K562 treated with DMSO at 1 percent for 4 hours (cell line): ENCODE data around the gene DEFB116. TPM values are rescaled to one million over a fixed set of nuclear protein-coding genes. Genes with fewer than 3 reads are reported as not detected.

Experiments used
- total RNA-seq: library from RNA; unstranded; fragments of 300-600 nt; gene quantifications from 2 replicates; pipeline ENCODE4 v1.2.3, GENCODE V29; 2022; ENCODE audit not compliant: insufficient read depth

Gene DEFB116
- total RNA-seq, result not detected in 2 replicates

GRCh38 chr20:31308535-31309162, at the start of gene DEFB116:
DEFB116 (minus strand) TSS chr20:31308585; CDS start chr20:31308585, 0 bp downstream.

GRCh38 chr20:31257364-31257763, 51.0 kb downstream of the DEFB116 start, which contains the start of gene DEFB115:
DEFB115 (plus strand) TSS chr20:31257664; CDS start chr20:31257664, 0 bp downstream.

Other genes with a start within 250 kb of the DEFB116 start
- not detected in 2 replicates for gene DEFB115, start 50.9 kb downstream of the DEFB116 start, total RNA-seq
- gene DEFB118, start 60.0 kb upstream of the DEFB116 start, total RNA-seq, result not detected in 2 replicates
- not detected in 2 replicates for gene DEFB119, start 82.0 kb upstream of the DEFB116 start, total RNA-seq
- not detected in 2 replicates for gene DEFB121, start 97.6 kb upstream of the DEFB116 start, total RNA-seq
- gene DEFB123, start 132.0 kb upstream of the DEFB116 start, total RNA-seq, result not detected in 2 replicates
- not detected in 2 replicates for gene DEFB124, start 166.5 kb upstream of the DEFB116 start, total RNA-seq
- gene REM1, start 166.7 kb upstream of the DEFB116 start, total RNA-seq, result not detected in 2 replicates
- 168 and 174 TPM in 2 replicates for gene HM13, start 205.9 kb upstream of the DEFB116 start, total RNA-seq